Measurements from ENCODE around the gene BAD.
A peak's percentile ranks its signal among the peaks of the same experiment; 100 is the strongest.
"Not testable (repeated sequence)": the region's sequence is repeated elsewhere in the genome, so short reads cannot be mapped to it uniquely, and the experiment has no call there.

Gene BAD

GRCh38 chr11:64314805-64315561 is 30.5 kb upstream of the BAD start:
- no peak for DNase-seq

- no peak for DNase-seq
Observed at GRCh38 chr11:64314146-64314804, 29.8 kb upstream of the BAD start.

GRCh38 chr11:64313491-64314145 is 29.2 kb upstream of the BAD start:
- no peak for DNase-seq

- DNase-seq = no peak
Observed at GRCh38 chr11:64312947-64313346, 28.5 kb upstream of the BAD start.

GRCh38 chr11:64307795-64308194 is 23.3 kb upstream of the BAD start:
- DNase-seq = not testable (repeated sequence)

GRCh38 chr11:64306876-64307622 is 22.6 kb upstream of the BAD start:
- DNase-seq = no peak

- DNase-seq = no peak
Observed at GRCh38 chr11:64306563-64306875, 22.1 kb upstream of the BAD start.

GRCh38 chr11:64305691-64306562 is 21.5 kb upstream of the BAD start:
- peak; percentile 76 to 79 for DNase-seq

- DNase-seq = peak; percentile 98 to 99
Observed at GRCh38 chr11:64305075-64305690, 20.7 kb upstream of the BAD start, which contains the start of gene ESRRA. ESRRA (plus strand) TSS chr11:64305524; CDS start chr11:64307180, 1,656 bp downstream.

GRCh38 chr11:64304316-64305072 is 20.0 kb upstream of the BAD start:
- DNase-seq = peak; percentile 90 to 91

GRCh38 chr11:64304032-64304315 is 19.5 kb upstream of the BAD start:
- DNase-seq = no peak

GRCh38 chr11:64303109-64304031 is 18.9 kb upstream of the BAD start:
- no peak for DNase-seq

GRCh38 chr11:64299847-64300648 is 15.6 kb upstream of the BAD start, which contains the start of gene CATSPERZ:
CATSPERZ (plus strand) TSS chr11:64300358; CDS start chr11:64300411, 53 bp downstream.
- peak; percentile 22 to 26 for DNase-seq

GRCh38 chr11:64298966-64299846 is 14.7 kb upstream of the BAD start:
- no peak for DNase-seq

GRCh38 chr11:64297699-64298358 is 13.4 kb upstream of the BAD start:
- no peak for DNase-seq

GRCh38 chr11:64296830-64297698 is 12.6 kb upstream of the BAD start:
- DNase-seq = no peak

All from CD4-positive, alpha-beta T cell treated with Interleukin-1 beta for 1 hour (primary cell).